GM18519 (cell line): Measurements from ENCODE around the gene COX7A2.
A peak's percentile ranks its signal among the peaks of the same experiment; 100 is the strongest.

Experiments used
- ATAC-seq: cut with Tn5 transposase; IDR thresholded peaks from one replicate; pipeline ENCODE4 v1.9.1; 2021; ENCODE audit warnings: mild to moderate bottlenecking, moderate library complexity; ENCODE audit not compliant: unreplicated experiment, low FRiP score

Gene COX7A2

GRCh38 chr6:75268988-75269354, 25.4 kb upstream of the COX7A2 start:
- no peak for ATAC-seq

- ATAC-seq = no peak
These were observed 24.8 kb upstream of the COX7A2 start for GRCh38 chr6:75268121-75268987.

- ATAC-seq = no peak
These were observed 23.9 kb upstream of the COX7A2 start for GRCh38 chr6:75267461-75267860.

GRCh38 chr6:75266716-75267291, 23.2 kb upstream of the COX7A2 start:
- peak; percentile 89 for ATAC-seq

DNA sequence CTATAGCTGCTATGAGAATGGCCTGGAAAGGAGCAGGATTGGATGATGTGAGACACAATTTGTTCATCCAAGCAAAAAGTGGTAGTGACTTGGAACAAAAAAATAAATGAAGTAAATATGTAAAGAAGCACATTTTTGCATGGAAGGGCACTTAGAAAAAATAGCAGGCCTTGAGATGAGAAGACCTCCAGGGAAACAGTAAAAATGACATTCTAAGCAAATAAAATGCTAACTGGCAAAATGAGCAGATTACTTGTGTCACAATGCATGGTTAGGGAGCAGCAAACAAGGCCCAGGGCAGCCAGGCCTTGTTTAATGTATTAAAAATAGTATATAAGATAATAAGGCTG, 19.8 kb upstream of the COX7A2 start:
- ATAC-seq = no peak

DNA sequence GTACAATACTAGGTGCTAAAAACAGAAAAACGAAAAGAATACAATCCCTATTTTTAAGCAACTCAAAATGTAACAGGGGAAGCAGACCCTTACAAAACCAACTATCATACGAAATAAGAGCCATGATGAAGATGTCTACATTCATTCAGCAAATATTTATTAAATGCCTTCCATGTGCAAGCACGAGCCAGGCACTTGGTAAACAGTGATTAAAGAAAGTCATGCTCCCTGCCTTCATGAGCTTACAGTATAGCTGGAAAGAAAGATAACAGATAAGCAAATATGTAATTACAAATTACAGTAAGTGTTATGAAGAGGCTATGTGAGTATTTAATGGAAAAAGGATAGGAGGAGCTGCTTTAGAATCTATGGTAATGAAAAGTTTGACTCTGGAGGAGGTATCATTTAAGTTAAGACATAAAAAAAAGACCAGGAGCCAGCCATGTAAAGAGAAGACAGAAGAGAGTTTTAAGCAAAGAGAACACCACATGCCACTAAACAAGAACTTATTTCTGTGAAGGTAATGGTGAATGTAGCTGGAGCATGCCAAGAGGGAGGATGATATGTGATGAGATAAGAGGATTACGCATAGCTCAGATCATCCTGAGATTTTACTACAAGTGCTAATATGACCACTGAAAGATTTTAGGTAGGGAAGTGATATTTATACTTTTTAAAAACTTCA, 19.3 kb upstream of the COX7A2 start:
- ATAC-seq = no peak

- ATAC-seq = no peak
These were observed 17.7 kb upstream of the COX7A2 start for GRCh38 chr6:75261299-75261698.

DNA sequence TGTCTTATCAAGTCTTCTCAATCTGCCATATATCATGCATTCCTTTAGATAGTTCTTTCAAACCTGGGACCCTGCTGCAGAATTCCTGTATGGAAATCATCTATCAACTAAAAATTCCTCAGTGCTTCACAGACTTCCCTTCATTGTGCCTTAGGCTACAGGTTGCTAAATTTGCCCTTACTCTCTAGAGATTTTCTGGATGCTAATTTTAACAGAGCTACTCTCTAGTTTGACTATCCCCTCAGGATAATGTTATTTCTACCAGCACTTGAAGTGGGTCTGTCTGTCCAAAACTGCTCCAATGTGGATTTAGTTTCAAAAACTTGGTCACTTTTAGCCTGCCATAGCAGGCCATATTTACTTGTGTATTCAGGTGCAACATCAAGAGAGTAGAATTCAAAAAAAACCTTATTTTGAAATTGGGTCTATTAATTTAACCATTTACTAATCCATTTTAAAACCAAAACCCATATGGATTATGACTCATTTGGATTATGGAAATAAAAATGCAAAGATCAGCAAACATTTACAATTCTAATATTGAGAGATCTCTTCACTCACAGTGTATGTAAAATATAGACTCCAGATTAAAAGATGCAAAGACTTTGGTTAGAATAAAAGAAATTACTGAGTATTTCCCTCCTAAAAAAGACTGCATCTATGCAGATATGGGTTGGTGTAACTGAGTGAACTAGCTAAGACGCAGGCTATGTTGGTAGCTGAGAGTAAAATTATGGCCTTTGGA, 13.9 kb upstream of the COX7A2 start:
- no peak for ATAC-seq

DNA sequence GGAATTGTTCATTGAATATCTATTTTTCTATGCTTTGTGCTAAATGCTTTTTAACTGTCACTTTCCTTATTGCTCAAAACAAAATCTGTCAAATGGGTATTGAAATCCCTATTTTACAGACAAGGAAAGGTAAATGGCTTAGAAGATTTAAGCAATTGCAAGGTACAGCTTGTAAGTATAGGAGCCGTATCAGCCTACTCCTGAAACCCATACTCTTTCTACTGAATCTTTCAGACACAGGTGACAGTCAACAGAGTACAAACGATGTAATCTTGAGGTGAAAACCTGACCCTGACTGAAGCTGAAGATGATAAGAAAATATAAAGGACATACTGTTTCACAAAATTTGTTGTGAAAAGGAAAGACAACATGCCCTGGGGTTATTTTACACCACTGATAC, 7.0 kb upstream of the COX7A2 start:
- no peak for ATAC-seq

GRCh38 chr6:75249837-75250236, 6.2 kb upstream of the COX7A2 start:
- no peak for ATAC-seq

GRCh38 chr6:75246386-75246785, 2.8 kb upstream of the COX7A2 start:
- ATAC-seq = no peak

GRCh38 chr6:75244063-75244584, 523 bp upstream of the COX7A2 start:
- no peak for ATAC-seq

DNA sequence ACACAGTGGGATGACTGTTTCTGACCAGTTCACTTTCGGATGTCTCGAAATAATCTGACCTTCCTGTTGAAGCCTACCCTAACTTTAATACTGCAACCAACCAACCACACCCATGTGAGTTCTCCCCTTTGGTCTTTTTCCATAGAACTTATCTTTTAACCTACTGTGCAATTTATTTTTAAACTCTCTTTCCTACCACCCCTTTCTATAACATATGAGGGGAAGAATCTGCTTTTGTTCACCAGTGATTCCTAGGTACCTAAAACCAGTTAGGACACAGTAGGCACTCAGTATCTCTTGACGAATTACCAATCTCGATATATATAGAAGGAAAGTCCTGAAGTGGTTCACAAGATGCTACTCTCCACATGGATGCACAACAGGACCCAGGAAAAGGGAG, 7.0 kb downstream of the COX7A2 start:
- no peak for ATAC-seq

GRCh38 chr6:75235271-75235670, 8.3 kb downstream of the COX7A2 start:
- ATAC-seq = no peak

GRCh38 chr6:75234126-75234865, 9.3 kb downstream of the COX7A2 start:
- ATAC-seq = no peak

DNA sequence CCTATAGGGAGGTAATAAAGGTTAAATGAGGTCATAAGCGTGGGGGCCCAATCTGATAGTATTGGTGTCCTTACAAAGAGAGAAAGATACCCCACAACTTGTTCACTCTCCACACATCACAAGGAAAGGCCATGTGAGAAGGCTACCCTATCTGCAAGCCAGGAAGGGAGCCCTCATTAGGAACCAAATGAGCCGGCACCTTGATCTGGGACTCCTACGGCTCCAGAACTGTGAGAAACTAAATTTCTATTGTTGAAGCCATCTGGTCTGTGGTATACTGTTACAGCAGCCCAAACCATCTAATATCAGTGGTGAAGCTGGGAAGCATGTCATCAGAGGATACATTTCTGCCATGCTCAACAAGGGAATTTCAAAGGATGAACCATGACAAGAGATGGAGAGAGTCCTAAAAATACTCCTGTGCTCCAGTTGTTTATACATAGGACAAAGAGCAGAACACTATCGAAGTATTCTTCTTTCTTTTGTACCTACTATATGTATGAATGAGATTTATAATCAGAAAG, 10.4 kb downstream of the COX7A2 start:
- no peak for ATAC-seq

GRCh38 chr6:75230484-75231325, 12.9 kb downstream of the COX7A2 start:
- no peak for ATAC-seq

DNA sequence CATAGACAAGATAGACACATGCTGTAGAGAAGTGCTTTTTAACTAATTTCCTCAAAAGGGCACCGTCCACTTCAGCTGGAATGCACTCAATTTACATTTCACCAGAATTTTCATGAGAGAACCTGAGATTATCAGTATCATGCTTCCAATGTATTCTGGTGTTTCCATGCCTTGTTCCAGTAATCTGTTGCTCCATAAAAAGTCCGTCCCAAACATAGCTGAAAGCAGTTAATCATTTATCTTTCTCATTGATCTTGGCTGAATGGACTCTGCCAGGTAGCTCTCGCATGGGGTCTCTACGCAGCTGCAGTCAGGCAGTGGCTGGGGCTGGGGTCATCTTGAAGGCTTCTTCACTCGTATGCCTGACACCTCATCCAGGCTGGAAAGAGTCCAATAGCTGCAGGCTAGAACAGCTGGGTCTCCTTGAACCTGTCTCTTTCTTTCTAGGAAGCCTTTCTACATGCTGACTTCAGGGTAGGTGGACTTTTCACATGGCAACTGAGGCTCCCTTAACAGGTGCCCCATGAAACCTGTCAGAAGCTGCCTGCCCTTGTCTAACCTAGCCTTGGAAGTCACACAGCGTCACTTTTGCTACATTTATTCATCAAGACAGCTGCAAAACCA, 19.2 kb downstream of the COX7A2 start:
- ATAC-seq = no peak

DNA sequence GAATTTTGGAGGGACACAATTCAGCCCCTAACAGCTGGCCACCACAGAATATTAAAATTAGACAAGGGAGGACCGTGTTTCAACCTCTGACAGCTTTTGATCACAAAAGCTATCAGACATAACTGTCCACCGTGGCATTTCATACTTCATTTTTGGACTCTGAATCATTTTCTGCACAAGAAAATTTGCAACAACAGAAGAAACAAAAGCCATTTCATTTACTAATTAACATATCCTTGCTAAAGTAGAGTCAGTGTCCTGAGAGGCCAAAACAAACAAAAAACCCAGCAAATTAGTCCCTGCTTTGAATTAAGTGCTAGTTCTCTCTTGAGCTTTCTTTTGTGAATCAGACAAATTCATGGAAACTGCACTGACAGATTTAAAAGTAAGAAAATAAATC, 20.2 kb downstream of the COX7A2 start:
- no peak for ATAC-seq
